ENCODE data around the gene TRAK2.

TRAK2 gene

GRCh38 chr2:201483342-201483741 is 32.1 kb upstream of the TRAK2 start:
- Histone ChIP-seq H3K27me3 (replicated peaks; ENCODE audit: control insufficient read depth, insufficient read depth, low read length) (no peaks in the 10 kb centered on the region), H3K4me3 (replicated peaks; ENCODE audit: low read depth, low read length) (no peak overlapping the region), H3K36me3 (ENCODE audit: control insufficient read depth, insufficient read depth, low read length) (no peaks in the 10 kb centered on the region)
- no peak for DNase-seq (ENCODE audit: extremely low read depth, insufficient read length)
- TF ChIP-seq CTCF (IDR thresholded peaks at IDR 0.05; ENCODE audit: insufficient read depth, low read length, poor library complexity, severe bottlenecking): no peak

- H3K36me3 ChIP-seq (ENCODE audit: control insufficient read depth, insufficient read depth, low read length): no peaks in the 10 kb centered on the region
- no peak for TF ChIP-seq CTCF (IDR thresholded peaks at IDR 0.05; ENCODE audit: insufficient read depth, low read length, poor library complexity, severe bottlenecking)
- no peak overlapping the region for H3K4me3 ChIP-seq (replicated peaks; ENCODE audit: low read depth, low read length)
- DNase-seq (ENCODE audit: extremely low read depth, insufficient read length): no peak
- H3K27me3 ChIP-seq (replicated peaks; ENCODE audit: control insufficient read depth, insufficient read depth, low read length): no peaks in the 10 kb centered on the region
Measured at GRCh38 chr2:201482543-201482942, 31.3 kb upstream of the TRAK2 start.

- no peak for TF ChIP-seq CTCF (IDR thresholded peaks at IDR 0.05; ENCODE audit: insufficient read depth, low read length, poor library complexity, severe bottlenecking)
- Histone ChIP-seq H3K36me3 (ENCODE audit: control insufficient read depth, insufficient read depth, low read length) (no peaks in the 10 kb centered on the region), H3K27me3 (replicated peaks; ENCODE audit: control insufficient read depth, insufficient read depth, low read length) (no peaks in the 10 kb centered on the region), H3K4me3 (replicated peaks; ENCODE audit: low read depth, low read length) (no peak overlapping the region)
- DNase-seq (ENCODE audit: extremely low read depth, insufficient read length): no peak
Measured at GRCh38 chr2:201472411-201472810, 21.2 kb upstream of the TRAK2 start.

- Histone ChIP-seq H3K4me3 (replicated peaks; ENCODE audit: low read depth, low read length) (no peak overlapping the region), H3K36me3 (ENCODE audit: control insufficient read depth, insufficient read depth, low read length) (no peaks in the 10 kb centered on the region), H3K27me3 (replicated peaks; ENCODE audit: control insufficient read depth, insufficient read depth, low read length) (no peaks in the 10 kb centered on the region)
- no peak for TF ChIP-seq CTCF (IDR thresholded peaks at IDR 0.05; ENCODE audit: insufficient read depth, low read length, poor library complexity, severe bottlenecking)
- no peak for DNase-seq (ENCODE audit: extremely low read depth, insufficient read length)
Measured at GRCh38 chr2:201471732-201472393, 20.6 kb upstream of the TRAK2 start.

GRCh38 chr2:201470821-201471731 is 19.8 kb upstream of the TRAK2 start:
- Histone ChIP-seq H3K4me3 (replicated peaks; ENCODE audit: low read depth, low read length) (no peak overlapping the region), H3K36me3 (ENCODE audit: control insufficient read depth, insufficient read depth, low read length) (no peaks in the 10 kb centered on the region), H3K27me3 (replicated peaks; ENCODE audit: control insufficient read depth, insufficient read depth, low read length) (no peaks in the 10 kb centered on the region)
- DNase-seq (ENCODE audit: extremely low read depth, insufficient read length): no peak
- no peak for TF ChIP-seq CTCF (IDR thresholded peaks at IDR 0.05; ENCODE audit: insufficient read depth, low read length, poor library complexity, severe bottlenecking)

Data from GM06990 (cell line).